Endothelial cell of umbilical vein (primary cell): ENCODE data around the gene LPP. TPM values are rescaled to one million over a fixed set of nuclear protein-coding genes. Genes with fewer than 3 reads are reported as not detected.

Experiments
- BruUV-seq: library from RNA; stranded (reverse); fragments of 400-500 nt; replicated peaks from 2 replicates; lab custom pipeline; 2021; lab: Mats Ljungman, UMichigan
- CTCF ChIA-PET: fragments of 300-600, 350-600 bp; sonication (Branson Sonifier 250); formaldehyde crosslinking; loops from one replicate; lab custom pipeline; 2021; ENCODE audit warnings: antibody characterized with exemption, inconsistent platforms; lab: Charles Lee
- POLR2A ChIA-PET: fragments of 300-600, 350-600 bp; sonication (Branson Sonifier 250); formaldehyde crosslinking; loops from one replicate; lab custom pipeline; 2021; ENCODE audit warnings: antibody characterized with exemption, inconsistent platforms; lab: Charles Lee
- DNase-seq: peaks from one replicate; pipeline ENCODE4 v3.0.0-alpha.2; 2011; ENCODE audit warnings: low read depth, low spot score
- FAIRE-seq: peaks from 2 replicates; lab custom pipeline; 2011; peaks lifted over from hg19 to GRCh38; lab: Jason Lieb, UNC
- H2AFZ ChIP-seq: 2 replicates; pipeline ENCODE4 v1.6.0; 2012; ENCODE audit warnings: low read depth, low read length, control low read depth, inconsistent platforms
- H3K27ac ChIP-seq: 2 replicates; pipeline ENCODE4 v1.5.1; 2011; ENCODE audit warnings: low read depth, mild to moderate bottlenecking, control low read depth, low read length, moderate library complexity; ENCODE audit not compliant: insufficient read depth
- H3K27me3 ChIP-seq, 2 experiments: 2 replicates each; pipeline versions ENCODE4 v1.6.0 to v1.6.1; 2011; ENCODE audit warnings: low read length in 2 of 2, mixed read lengths in 1 of 2; ENCODE audit not compliant: control insufficient read depth in 2 of 2, insufficient read depth in 2 of 2
- H3K36me3 ChIP-seq, 2 experiments: 2 replicates in 1 of 2; 3 replicates in 1 of 2; pipeline ENCODE4 v1.5.1; 2011; ENCODE audit warnings: low read length in 2 of 2, mild to moderate bottlenecking in 1 of 2, moderate library complexity in 1 of 2; ENCODE audit not compliant: control insufficient read depth in 2 of 2, insufficient read depth in 2 of 2; ENCODE audit errors: extremely low read depth in 1 of 2
- H3K4me1 ChIP-seq: 3 replicates; pipeline ENCODE4 v1.5.1; 2011; ENCODE audit warnings: mild to moderate bottlenecking, low read length; ENCODE audit not compliant: control insufficient read depth, insufficient read depth; ENCODE audit errors: extremely low read depth
- H3K4me2 ChIP-seq: 2 replicates; pipeline ENCODE4 v1.6.1; 2011; ENCODE audit warnings: low read length, control low read depth, mixed read lengths; ENCODE audit not compliant: insufficient read depth
- H3K4me3 ChIP-seq, 3 experiments: fragments of 200-600 bp in 1 of 3; sonication (generic), shearing (Covaris generic) in 1 of 3; replicated peaks in 1 of 3; 2 replicates each; pipeline ENCODE4 v1.5.1; 2011 to 2016; ENCODE audit warnings: control low read depth in 3 of 3, low read length in 3 of 3, mild to moderate bottlenecking in 2 of 3, inconsistent platforms in 1 of 3, low read depth in 1 of 3, moderate library complexity in 1 of 3; ENCODE audit not compliant: insufficient read depth in 1 of 3
- H3K79me2 ChIP-seq: 2 replicates; pipeline ENCODE4 v1.6.0; 2012; ENCODE audit warnings: low read length, inconsistent platforms; ENCODE audit not compliant: control insufficient read depth, insufficient read depth
- H3K9ac ChIP-seq: replicated peaks from 2 replicates; pipeline ENCODE3; 2011; ENCODE audit warnings: low read length, control low read depth; ENCODE audit not compliant: insufficient read depth; ENCODE audit errors: extremely low read depth
- H3K9me1 ChIP-seq: replicated peaks from 3 replicates; pipeline ENCODE4 v1.6.0; 2011; ENCODE audit warnings: mild to moderate bottlenecking, low read length; ENCODE audit not compliant: control insufficient read depth, insufficient read depth; ENCODE audit errors: extremely low read depth
- H3K9me3 ChIP-seq: replicated peaks from 2 replicates; pipeline ENCODE4 v1.5.1; 2012; ENCODE audit warnings: low read length, inconsistent platforms; ENCODE audit not compliant: control insufficient read depth, insufficient read depth
- H4K20me1 ChIP-seq: replicated peaks from 2 replicates; pipeline ENCODE3; 2011; ENCODE audit warnings: mild to moderate bottlenecking, low read length; ENCODE audit not compliant: control insufficient read depth, insufficient read depth; ENCODE audit errors: extremely low read depth
- CTCF ChIP-seq, 2 donors: IDR thresholded peaks; 1 replicate in 1 of 2; 2 replicates in 1 of 2; pipeline ENCODE4 v1.5.1; 2011; ENCODE audit warnings: low read length in 2 of 2, mild to moderate bottlenecking in 2 of 2, moderate library complexity in 2 of 2, control low read depth in 1 of 2, inconsistent platforms in 1 of 2, low read depth in 1 of 2; ENCODE audit not compliant: insufficient read depth in 1 of 2; ENCODE audit errors: extremely low read depth in 1 of 2
- EZH2 ChIP-seq: IDR thresholded peaks from 2 replicates; pipeline ENCODE4 v1.6.1; 2012; ENCODE audit warnings: borderline replicate concordance, low read depth, mild to moderate bottlenecking, moderate library complexity, low read length, inconsistent platforms; ENCODE audit not compliant: severe bottlenecking
- FOS ChIP-seq: IDR thresholded peaks from 2 replicates; pipeline ENCODE4 v1.6.1; 2011; ENCODE audit warnings: mild to moderate bottlenecking, low read length, moderate library complexity, borderline replicate concordance; ENCODE audit not compliant: insufficient read depth
- GATA2 ChIP-seq: IDR thresholded peaks from 2 replicates; pipeline ENCODE4 v1.7.0; 2011; ENCODE audit warnings: low read depth, mild to moderate bottlenecking, moderate library complexity, mixed read lengths, low read length; ENCODE audit not compliant: insufficient read length, insufficient read depth
- JUN ChIP-seq: IDR thresholded peaks from 2 replicates; pipeline ENCODE4 v1.6.1; 2011; ENCODE audit warnings: borderline replicate concordance, low read depth; ENCODE audit not compliant: insufficient read length, insufficient read depth
- MYC ChIP-seq: IDR thresholded peaks from one replicate; pipeline ENCODE4 v1.6.1; 2011; ENCODE audit warnings: mild to moderate bottlenecking, low read depth, low read length
- POLR2A ChIP-seq: IDR thresholded peaks from 2 replicates; pipeline ENCODE4 v1.6.1; 2012; ENCODE audit warnings: low read depth, mild to moderate bottlenecking, control low read depth, low read length
- POLR2AphosphoS5 ChIP-seq: IDR thresholded peaks from 2 replicates; pipeline ENCODE4 v1.6.1; 2012; ENCODE audit warnings: low read depth, mild to moderate bottlenecking, control low read depth, low read length, moderate library complexity; ENCODE audit not compliant: insufficient read depth
- dilution Hi-C: fragments of 300-500 bp; cut with MboI; formaldehyde crosslinking; loops from one replicate; pipeline ENCODE4 v1.15.0; 2019; ENCODE audit warnings: low sequenced_read_pairs; ENCODE audit not compliant: extremely low pct_ligation_motif_present
- intact Hi-C: fragments of 100-400 bp; cut with micrococcal nuclease; formaldehyde crosslinking; loops from one replicate; pipeline ENCODE4 v1.10.0; 2022
- polyA plus RNA-seq, 4 experiments: library from polyadenylated mRNA; depleted of rRNA in 3 of 4; stranded (reverse) in 3 of 4; unstranded in 1 of 4; fragments of >200 nt; gene quantifications; 2 replicates each; pipeline versions ENCODE4 v1.2.1 to v1.2.3, GENCODE V29; 2011 to 2012; ENCODE audit warnings: missing spikeins in 1 of 4
- total RNA-seq: library from RNA; stranded (reverse); gene quantifications from 2 replicates; pipeline ENCODE4 v1.2.3, GENCODE V29; 2021
- TF ChIP-seq, protein P1 (sequence below): IDR thresholded peaks from 2 replicates; pipeline ENCODE4 v1.6.1; 2011; ENCODE audit not compliant: insufficient read depth, insufficient read length

Gene LPP
- total and polyA plus RNA-seq, 2 donors (not counting 3 experiments of a cell fraction or from before 2014, with no cell fraction given): 16.9 to 153 TPM

GRCh38 chr3:188923671-188924070, 769.7 kb downstream of the LPP start:
- ChIA-PET CTCF (interaction anchor here (1.3 kb wide), 1 partner anchor 9 kb away, joined by 4 read pairs; no protein-coding TSS in a partner anchor), POLR2A (interaction anchor here (0.6 kb wide), 1 partner anchor 27 kb away, joined by 3 read pairs; no protein-coding TSS in a partner anchor)
- DNase-seq (no peak), FAIRE-seq (no peak)
- TF ChIP-seq JUN: no peak
- TF ChIP-seq, protein P1, sequence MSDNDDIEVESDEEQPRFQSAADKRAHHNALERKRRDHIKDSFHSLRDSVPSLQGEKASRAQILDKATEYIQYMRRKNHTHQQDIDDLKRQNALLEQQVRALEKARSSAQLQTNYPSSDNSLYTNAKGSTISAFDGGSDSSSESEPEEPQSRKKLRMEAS: no peak
- TF ChIP-seq MYC: no peak
- no peak for TF ChIP-seq POLR2A
- no peak for TF ChIP-seq POLR2AphosphoS5
- TF ChIP-seq GATA2: no peak
- TF ChIP-seq CTCF (IDR thresholded peaks at IDR 0.05; ENCODE audit: extremely low read depth in 1 of 2, insufficient read depth in 1 of 2, low read depth in 1 of 2, low read length in 2 of 2): no peak
- no peak for TF ChIP-seq FOS
- no peak for TF ChIP-seq EZH2
- Histone ChIP-seq H3K79me2 (no peaks in the 10 kb centered on the region), H3K4me3 (no peak overlapping the region), H3K4me2 (no peak overlapping the region), H3K9me3 (no peaks in the 10 kb centered on the region), H3K9me1 (no peaks in the 10 kb centered on the region), H3K4me1 (peaks cover 3% of the 10 kb centered on the region), H2AFZ (no peak overlapping the region), H3K27me3 (no peaks in the 10 kb centered on the region), H3K36me3 (no peaks in the 10 kb centered on the region), H3K9ac (no peak overlapping the region), H4K20me1 (no peaks in the 10 kb centered on the region), H3K27ac (no peak overlapping the region)
- dilution Hi-C loops: no loop called here
- BruUV-seq: no TSS peak
- intact Hi-C loops: no loop called here
